HUES64 (cell line): Measurements from ENCODE around the gene APBA2.
"Not testable (repeated sequence)": the region's sequence is repeated elsewhere in the genome, so short reads cannot be mapped to it uniquely, and the experiment has no call there.

Experiments
- H3K27ac ChIP-seq: 2 replicates; pipeline ENCODE4 v1.7.0; 2013; ENCODE audit warnings: low read depth, low read length, inconsistent platforms
- H3K27me3 ChIP-seq: 2 replicates; pipeline ENCODE4 v1.6.1; 2013; ENCODE audit warnings: mild to moderate bottlenecking, low read length; ENCODE audit not compliant: insufficient read depth
- H3K36me3 ChIP-seq: 2 replicates; pipeline ENCODE4 v1.6.1; 2013; ENCODE audit warnings: mild to moderate bottlenecking, low read length; ENCODE audit not compliant: insufficient read depth
- H3K4me1 ChIP-seq: 2 replicates; pipeline ENCODE4 v1.6.1; 2013; ENCODE audit warnings: mild to moderate bottlenecking, low read length, moderate library complexity; ENCODE audit not compliant: insufficient read depth
- H3K4me3 ChIP-seq: 2 replicates; pipeline ENCODE4 v1.5.1; 2013; ENCODE audit warnings: mild to moderate bottlenecking, low read length, moderate library complexity
- H3K9ac ChIP-seq: 2 replicates; pipeline ENCODE4 v1.6.1; 2013; ENCODE audit warnings: mild to moderate bottlenecking, low read depth, low read length
- H3K9me3 ChIP-seq: 2 replicates; pipeline ENCODE4 v1.6.1; 2013; ENCODE audit warnings: low read depth, low read length; ENCODE audit not compliant: insufficient read depth
- WGBS: fragments of 150-250, 120-280 bp; methylation state at CpG from one replicate; pipeline ENCODE4 v1.1.7; 2013; ENCODE audit warnings: missing lambda C conversion rate; 5-methylcytosine and 5-hydroxymethylcytosine counted together

The APBA2 gene

DNA sequence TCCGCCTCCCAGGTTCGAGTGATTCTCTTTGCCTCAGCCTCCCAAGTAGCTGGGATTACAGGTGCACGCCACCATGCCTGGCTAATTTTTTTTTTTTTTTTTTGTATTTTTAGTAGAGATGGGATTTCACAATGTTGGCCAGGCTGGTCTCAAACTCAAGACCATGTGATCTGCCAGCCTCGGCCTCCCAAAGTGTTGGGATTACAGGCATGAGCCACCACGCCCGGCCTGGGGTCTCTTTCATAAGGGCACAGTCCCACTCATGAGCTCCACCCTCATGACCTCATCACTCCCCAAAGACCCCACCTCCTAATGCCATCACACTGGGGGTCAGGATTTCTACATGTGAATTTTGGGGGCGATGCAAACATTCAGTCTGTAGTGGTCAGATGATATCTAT is 159.4 kb downstream of the APBA2 start:
- 96% methylated on average over 7 of the region's 7 CpGs for WGBS
- peaks cover 14% of the 10 kb centered on the region for H3K4me1 ChIP-seq
- not testable (repeated sequence) for H3K27me3 ChIP-seq, H3K4me3 ChIP-seq, H3K36me3 ChIP-seq, H3K9me3 ChIP-seq, H3K9ac ChIP-seq, H3K27ac ChIP-seq

DNA sequence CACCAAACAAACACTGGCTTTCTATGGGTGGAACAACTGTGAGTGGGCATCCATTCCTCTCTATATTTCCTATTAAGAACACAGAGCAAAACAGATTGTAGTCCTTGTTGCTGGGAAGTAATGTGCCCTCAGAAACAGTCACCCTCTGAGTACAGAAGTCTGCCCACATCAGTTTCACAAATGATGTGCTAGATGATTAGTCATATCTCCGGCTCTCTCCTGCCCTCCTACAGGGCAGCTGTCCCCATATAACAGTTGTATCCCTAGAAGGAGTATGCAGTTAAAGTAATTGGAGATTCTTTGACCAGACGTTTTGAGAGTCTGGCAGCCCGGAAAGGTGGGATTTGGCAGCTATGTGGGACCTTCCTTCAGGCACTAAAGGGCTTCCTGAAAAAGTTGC is 159.9 kb downstream of the APBA2 start:
- no peak overlapping the region for H3K9ac ChIP-seq
- no peaks in the 10 kb centered on the region for H3K27me3 ChIP-seq
- no peak overlapping the region for H3K4me3 ChIP-seq
- H3K4me1 ChIP-seq: peaks cover 9% of the 10 kb centered on the region
- no peaks in the 10 kb centered on the region for H3K36me3 ChIP-seq
- H3K9me3 ChIP-seq: no peaks in the 10 kb centered on the region
- 82% methylated on average over 3 of the region's 3 CpGs for WGBS
- no peak overlapping the region for H3K27ac ChIP-seq

DNA sequence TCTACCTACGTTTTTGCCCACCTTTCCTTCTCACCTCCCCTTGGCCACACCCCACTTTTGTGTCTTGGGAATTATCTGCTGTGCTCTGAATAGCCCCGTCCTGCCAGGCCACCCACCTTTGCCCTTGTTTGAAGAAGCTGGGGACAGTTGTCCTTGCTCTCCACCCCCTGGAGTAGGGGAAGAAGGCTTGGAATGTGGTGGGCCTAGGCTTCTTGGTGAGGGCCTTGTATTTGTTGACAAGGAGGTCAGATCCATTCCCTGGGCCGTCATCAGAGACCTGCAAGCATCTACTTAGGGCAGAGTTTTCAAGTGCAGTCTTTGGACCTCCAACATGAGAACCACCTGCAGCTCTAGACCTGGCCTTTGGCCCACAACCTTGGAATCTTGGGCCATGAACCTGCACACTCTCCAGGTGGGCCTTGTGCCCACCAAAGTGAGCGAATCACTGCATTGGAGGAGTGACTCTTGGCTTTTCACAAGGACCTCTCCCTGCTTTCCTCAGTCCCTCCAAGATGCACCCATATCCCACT is 160.6 kb downstream of the APBA2 start:
- WGBS: 88% methylated on average over 4 of the region's 4 CpGs
- no peaks in the 10 kb centered on the region for H3K27me3 ChIP-seq
- no peak overlapping the region for H3K27ac ChIP-seq
- no peak overlapping the region for H3K4me3 ChIP-seq
- H3K9ac ChIP-seq: no peak overlapping the region
- H3K36me3 ChIP-seq: no peaks in the 10 kb centered on the region
- no peaks in the 10 kb centered on the region for H3K9me3 ChIP-seq
- peaks cover 6% of the 10 kb centered on the region; the same call in 1 of the 2 replicates for H3K4me1 ChIP-seq

DNA sequence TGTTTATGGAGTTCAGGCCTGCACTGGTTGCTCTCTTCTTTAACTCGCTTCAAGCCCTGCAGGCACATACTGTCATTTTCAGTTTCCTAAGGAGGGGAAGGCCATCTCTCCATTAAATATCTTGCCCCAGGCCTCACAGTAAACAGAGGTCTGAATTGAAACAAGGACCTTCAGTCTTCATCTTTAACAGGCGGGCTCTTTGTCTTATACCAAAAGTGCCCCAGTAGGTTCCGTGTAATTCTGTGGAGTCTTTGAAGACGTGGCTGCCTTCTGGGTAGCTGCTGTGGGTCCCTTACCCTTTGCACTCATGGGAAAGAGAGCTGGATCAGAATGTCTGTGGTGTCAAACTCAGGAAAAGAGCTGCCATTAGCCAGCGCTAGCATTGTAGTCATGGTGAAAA is 161.2 kb downstream of the APBA2 start:
- no peak overlapping the region for H3K27ac ChIP-seq
- no peaks in the 10 kb centered on the region for H3K27me3 ChIP-seq
- H3K36me3 ChIP-seq: no peaks in the 10 kb centered on the region
- no peak overlapping the region for H3K9ac ChIP-seq
- no peaks in the 10 kb centered on the region for H3K9me3 ChIP-seq
- H3K4me1 ChIP-seq: peaks cover 6% of the 10 kb centered on the region; the same call in 1 of the 2 replicates
- no peak overlapping the region for H3K4me3 ChIP-seq
- 95% methylated on average over 5 of the region's 5 CpGs for WGBS

DNA sequence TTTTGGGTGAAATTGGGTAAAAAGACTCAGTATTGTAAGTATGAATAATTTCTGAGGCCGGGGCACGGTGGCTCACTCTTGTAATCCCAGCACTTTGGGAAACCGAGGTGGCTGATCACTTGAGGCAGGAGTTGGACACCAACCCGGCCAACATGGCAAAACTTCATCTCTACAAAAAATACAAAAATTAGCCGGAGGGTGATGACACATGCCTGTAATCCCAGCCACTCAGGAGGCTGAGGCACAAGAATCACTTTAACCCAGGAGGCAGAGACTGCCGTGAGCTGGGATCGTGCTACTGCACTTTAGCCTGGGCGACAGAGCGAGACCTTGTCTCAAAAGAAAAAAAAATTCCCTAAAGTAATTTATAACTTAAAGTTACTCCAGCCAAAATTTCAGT is 162.2 kb downstream of the APBA2 start:
- whole genome bisulfite sequencing: 95% methylated on average over 9 of the region's 9 CpGs
- Histone ChIP-seq H3K9ac (no peak overlapping the region), H3K36me3 (no peaks in the 10 kb centered on the region), H3K27ac (no peak overlapping the region), H3K9me3 (no peaks in the 10 kb centered on the region), H3K4me3 (no peak overlapping the region), H3K27me3 (no peaks in the 10 kb centered on the region), H3K4me1 (peaks cover 6% of the 10 kb centered on the region; the same call in 1 of the 2 replicates)

DNA sequence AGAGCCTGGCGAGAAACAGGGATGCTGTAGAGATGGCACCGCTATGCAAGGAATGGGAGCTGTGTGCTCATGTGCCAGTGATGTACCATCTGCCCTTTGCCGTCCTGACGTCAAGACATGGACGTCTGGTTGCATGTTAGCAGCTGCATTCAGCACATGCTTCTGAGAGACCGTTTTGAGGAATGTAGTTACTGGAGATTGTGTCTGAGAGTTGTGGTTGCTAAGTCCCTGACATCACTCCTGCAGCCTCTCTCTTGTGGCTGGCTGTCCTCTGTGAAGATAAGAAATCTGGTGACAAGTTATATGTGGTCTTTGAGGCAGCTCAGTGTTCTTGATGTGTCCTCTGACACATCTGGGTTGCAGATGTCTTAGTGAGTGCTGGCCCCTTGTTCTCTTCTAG is 165.1 kb downstream of the APBA2 start:
- no peaks in the 10 kb centered on the region for H3K36me3 ChIP-seq
- H3K4me1 ChIP-seq: no peaks in the 10 kb centered on the region
- no peak overlapping the region for H3K9ac ChIP-seq
- WGBS: 91% methylated on average over 6 of the region's 6 CpGs
- H3K27ac ChIP-seq: no peak overlapping the region
- H3K4me3 ChIP-seq: no peak overlapping the region
- H3K9me3 ChIP-seq: no peaks in the 10 kb centered on the region
- no peaks in the 10 kb centered on the region for H3K27me3 ChIP-seq

DNA sequence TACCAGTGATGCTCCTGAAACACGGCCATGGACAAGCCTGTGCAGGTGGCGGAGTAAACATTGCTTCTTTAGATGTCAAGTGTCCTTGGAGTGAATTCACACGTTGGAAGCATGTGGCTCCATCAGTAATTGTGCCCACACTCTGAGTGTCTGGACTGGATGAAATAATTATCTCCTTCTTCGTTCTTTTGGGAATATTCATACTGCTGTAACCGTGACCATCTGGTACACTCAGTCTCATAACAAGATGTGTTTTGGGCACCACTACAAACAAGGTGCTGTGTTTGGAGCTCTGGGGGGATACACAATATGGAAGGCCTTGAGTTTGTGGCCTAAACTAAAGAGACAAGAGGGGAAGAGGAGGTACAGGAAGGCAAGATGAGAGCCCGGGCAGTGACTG is 165.6 kb downstream of the APBA2 start:
- Histone ChIP-seq H3K27ac (no peak overlapping the region), H3K27me3 (no peaks in the 10 kb centered on the region), H3K4me3 (no peak overlapping the region), H3K9ac (no peak overlapping the region), H3K36me3 (no peaks in the 10 kb centered on the region), H3K4me1 (no peaks in the 10 kb centered on the region), H3K9me3 (no peaks in the 10 kb centered on the region)
- WGBS: 91% methylated on average over 6 of the region's 6 CpGs

DNA sequence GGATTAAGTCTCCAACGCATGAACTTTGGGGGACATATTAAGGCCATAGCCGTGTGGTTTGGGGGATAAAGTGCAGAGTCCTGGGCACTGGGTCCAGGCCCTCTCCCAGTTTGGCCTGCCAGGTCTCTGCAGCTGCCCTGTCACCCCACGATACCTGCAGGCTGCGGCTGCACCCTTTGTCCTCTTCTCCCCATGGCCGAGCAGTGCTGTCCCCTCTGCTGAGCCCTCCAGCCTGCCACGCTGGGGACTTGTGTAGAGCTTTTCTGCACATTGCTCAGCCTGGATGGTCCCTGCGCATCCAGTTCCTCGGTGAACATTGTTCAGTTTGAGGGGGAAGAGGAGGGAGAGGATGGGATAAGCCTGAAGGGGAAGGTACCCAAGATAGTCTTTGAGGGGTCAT is 167.2 kb downstream of the APBA2 start:
- H3K27me3 ChIP-seq: no peaks in the 10 kb centered on the region
- no peaks in the 10 kb centered on the region for H3K9me3 ChIP-seq
- no peak overlapping the region for H3K4me3 ChIP-seq
- H3K27ac ChIP-seq: no peak overlapping the region
- no peak overlapping the region for H3K9ac ChIP-seq
- peaks cover 13% of the 10 kb centered on the region for H3K4me1 ChIP-seq
- WGBS: 96% methylated on average over 8 of the region's 8 CpGs
- H3K36me3 ChIP-seq: no peaks in the 10 kb centered on the region

DNA sequence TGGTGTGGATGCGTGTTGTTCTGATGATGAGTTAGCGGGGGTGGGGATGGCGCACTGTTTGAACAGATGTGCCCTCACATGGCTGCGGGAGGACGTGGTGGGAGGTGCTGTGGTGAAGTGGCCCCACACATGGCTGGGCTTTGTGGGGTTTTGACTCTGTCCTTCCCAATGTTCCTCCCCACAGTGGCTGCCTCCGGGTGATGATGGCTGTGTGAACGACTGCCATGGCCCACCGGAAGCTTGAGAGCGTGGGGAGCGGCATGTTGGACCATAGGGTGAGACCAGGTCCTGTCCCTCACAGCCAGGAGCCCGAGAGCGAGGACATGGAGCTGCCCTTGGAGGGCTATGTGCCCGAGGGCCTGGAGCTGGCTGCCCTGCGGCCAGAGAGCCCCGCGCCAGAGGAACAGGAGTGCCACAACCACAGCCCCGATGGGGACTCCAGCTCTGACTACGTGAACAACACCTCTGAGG is 167.9 kb downstream of the APBA2 start:
- Histone ChIP-seq H3K36me3 (no peaks in the 10 kb centered on the region), H3K27ac (no peak overlapping the region), H3K4me1 (peaks cover 13% of the 10 kb centered on the region), H3K9ac (no peak overlapping the region), H3K27me3 (no peaks in the 10 kb centered on the region), H3K9me3 (no peaks in the 10 kb centered on the region), H3K4me3 (no peak overlapping the region)
- WGBS: 96% methylated on average over 18 of the region's 18 CpGs

DNA sequence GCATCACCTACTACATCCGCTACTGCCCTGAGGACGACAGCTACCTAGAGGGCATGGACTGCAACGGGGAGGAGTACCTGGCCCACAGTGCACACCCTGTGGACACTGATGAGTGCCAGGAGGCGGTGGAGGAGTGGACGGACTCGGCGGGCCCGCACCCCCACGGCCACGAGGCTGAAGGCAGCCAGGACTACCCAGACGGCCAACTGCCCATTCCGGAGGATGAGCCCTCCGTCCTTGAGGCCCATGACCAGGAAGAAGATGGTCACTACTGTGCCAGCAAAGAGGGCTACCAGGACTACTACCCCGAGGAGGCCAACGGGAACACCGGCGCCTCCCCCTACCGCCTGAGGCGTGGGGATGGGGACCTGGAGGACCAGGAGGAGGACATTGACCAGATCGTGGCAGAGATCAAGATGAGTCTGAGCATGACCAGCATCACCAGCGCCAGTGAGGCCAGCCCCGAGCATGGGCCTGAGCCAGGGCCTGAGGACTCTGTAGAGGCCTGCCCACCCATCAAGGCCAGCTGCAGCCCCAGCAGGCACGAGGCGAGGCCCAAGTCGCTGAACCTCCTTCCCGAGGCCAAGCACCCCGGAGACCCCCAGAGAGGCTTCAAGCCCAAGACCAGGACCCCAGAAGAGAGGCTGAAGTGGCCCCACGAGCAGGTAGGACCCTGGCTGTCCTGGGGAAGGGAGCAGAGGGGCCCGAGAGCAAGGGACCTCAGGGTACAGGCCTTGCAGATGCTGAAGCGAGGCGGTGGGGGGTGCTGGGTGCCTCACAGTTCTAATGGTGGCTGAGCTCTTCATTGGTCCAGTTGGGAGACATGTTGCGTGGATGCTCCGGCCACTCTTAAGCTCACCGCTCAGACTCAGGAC is 168.6 kb downstream of the APBA2 start:
- H3K4me1 ChIP-seq: peaks cover 13% of the 10 kb centered on the region
- H3K27ac ChIP-seq: no peak overlapping the region
- no peaks in the 10 kb centered on the region for H3K27me3 ChIP-seq
- no peaks in the 10 kb centered on the region for H3K36me3 ChIP-seq
- WGBS: 95% methylated on average over 34 of the region's 34 CpGs
- H3K4me3 ChIP-seq: no peak overlapping the region
- no peak overlapping the region for H3K9ac ChIP-seq
- H3K9me3 ChIP-seq: peaks cover 4% of the 10 kb centered on the region; the same call in 1 of the 2 replicates

DNA sequence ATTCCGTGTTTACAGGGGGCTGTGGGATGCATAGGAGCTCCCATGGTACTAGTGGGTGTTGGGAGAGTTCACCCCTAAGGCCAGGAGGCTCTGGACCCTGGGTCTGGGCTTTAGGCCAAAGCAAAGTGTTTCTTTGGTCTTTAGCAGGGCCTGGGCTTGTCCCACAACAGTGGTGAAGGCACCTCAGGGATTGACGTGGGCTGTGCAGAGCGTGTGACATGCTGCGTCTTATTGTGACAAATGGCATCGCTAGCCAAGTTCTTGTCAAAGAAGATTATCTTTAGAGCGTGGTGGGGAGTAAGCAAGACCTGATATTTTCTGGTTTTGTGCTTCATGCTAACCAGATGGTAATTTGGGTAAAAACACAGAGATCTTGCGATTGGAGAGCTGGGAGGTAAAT is 170.1 kb downstream of the APBA2 start:
- H3K9ac ChIP-seq: no peak overlapping the region

More for the DNA sequence above, 170.1 kb downstream of the APBA2 start:
- Histone ChIP-seq H3K27ac (no peak overlapping the region), H3K36me3 (no peaks in the 10 kb centered on the region), H3K4me3 (no peak overlapping the region), H3K9me3 (peaks cover 4% of the 10 kb centered on the region; the same call in 1 of the 2 replicates), H3K27me3 (no peaks in the 10 kb centered on the region), H3K4me1 (peaks cover 13% of the 10 kb centered on the region)
- WGBS: 90% methylated on average over 7 of the region's 7 CpGs
